ENCODE results near the gene CARD19.
"Not testable (repeated sequence)": the region's sequence is repeated elsewhere in the genome, so short reads cannot be mapped to it uniquely, and the experiment has no call there.

Gene CARD19

DNA sequence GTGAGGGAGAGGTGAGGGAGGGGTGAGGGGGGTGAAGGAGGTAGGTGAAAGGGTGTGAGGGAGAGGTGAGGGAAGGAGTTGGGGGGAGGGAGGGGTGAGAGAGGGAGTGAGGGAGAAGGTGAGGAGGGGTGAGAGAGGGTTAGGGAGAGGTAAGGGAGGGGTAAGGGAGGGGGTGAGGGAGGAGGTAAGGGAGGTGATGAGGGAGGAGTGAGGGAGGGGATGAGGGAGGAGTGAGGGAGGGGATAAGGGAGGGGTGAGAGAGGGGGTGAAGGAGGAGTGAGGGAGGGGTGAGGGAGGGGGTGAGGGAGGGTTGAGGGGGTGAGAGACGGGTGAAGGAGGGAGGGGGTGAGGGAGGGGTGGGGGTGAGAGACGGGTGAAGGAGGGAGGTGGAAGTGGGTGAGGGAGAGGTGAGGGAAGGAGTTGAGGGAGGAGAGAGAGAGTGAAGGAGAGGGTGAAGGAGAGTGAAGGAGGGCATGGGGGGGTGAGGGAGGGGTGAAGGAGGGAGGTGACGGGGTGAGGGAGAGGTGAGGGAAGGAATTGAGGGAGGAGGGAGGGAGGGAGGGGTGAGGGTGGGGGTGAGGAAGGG, 19.6 kb downstream of the CARD19 start:
- DNase-seq (ENCODE audit: low read depth) = no peak
- in situ Hi-C loops (cut with HindIII; ENCODE audit: low sequenced_read_pairs) = no loop called here
- TF ChIP-seq, protein P1, sequence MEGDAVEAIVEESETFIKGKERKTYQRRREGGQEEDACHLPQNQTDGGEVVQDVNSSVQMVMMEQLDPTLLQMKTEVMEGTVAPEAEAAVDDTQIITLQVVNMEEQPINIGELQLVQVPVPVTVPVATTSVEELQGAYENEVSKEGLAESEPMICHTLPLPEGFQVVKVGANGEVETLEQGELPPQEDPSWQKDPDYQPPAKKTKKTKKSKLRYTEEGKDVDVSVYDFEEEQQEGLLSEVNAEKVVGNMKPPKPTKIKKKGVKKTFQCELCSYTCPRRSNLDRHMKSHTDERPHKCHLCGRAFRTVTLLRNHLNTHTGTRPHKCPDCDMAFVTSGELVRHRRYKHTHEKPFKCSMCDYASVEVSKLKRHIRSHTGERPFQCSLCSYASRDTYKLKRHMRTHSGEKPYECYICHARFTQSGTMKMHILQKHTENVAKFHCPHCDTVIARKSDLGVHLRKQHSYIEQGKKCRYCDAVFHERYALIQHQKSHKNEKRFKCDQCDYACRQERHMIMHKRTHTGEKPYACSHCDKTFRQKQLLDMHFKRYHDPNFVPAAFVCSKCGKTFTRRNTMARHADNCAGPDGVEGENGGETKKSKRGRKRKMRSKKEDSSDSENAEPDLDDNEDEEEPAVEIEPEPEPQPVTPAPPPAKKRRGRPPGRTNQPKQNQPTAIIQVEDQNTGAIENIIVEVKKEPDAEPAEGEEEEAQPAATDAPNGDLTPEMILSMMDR (IDR thresholded peaks at IDR 0.05; ENCODE audit: low read depth, low read length, missing control alignments) = no peak
- H3K4me3 ChIP-seq (ENCODE audit: low read depth, low read length) = no peak overlapping the region

DNA sequence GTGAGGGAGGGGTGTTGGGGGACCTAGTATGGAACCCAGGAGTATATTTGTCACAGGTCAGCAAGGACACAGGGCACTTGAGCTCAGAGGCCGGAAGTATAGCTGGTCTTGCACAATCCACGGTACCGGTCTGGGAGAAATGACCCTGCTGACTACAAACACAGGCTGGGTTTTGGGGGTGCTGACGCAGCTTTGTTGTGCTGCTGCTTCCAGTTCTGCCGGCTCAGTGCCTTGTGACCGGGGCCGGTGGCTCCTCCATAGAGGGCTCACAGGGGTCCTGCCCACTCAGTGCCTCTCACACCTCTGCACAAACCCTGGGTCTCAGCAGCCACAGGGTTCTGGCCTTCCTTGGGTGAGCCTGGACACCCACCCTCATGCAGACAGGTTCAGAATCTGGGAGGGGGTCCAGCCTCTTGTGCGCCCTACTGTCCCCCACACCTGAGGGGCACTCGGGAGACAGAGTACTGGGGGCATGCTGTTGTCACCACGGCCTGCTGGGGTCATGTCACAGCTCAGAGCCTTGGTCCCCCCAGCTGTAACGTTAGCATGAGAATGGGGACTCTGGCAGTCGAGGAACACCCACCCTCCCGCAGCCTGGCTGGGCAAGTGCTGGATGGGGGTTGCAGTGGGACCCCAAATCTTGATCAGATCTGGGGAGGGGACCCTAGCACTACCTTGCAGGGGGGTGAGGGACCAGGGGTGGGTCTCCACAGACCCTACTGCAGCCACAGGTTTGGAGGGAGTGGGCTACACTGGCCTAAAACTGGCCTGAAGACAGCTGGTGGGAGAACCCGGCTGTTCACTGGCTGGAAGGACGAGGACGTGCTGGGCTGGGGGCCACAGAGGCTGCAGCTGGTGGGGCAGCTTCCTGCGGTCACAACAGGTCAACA, 20.3 kb downstream of the CARD19 start:
- no peak for DNase-seq (ENCODE audit: low read depth)
- H3K4me3 ChIP-seq (ENCODE audit: low read depth, low read length) = no peak overlapping the region
- in situ Hi-C loops (cut with HindIII; ENCODE audit: low sequenced_read_pairs) = no loop called here
- TF ChIP-seq, protein P1 (IDR thresholded peaks at IDR 0.05; ENCODE audit: low read depth, low read length, missing control alignments) = no peak

DNA sequence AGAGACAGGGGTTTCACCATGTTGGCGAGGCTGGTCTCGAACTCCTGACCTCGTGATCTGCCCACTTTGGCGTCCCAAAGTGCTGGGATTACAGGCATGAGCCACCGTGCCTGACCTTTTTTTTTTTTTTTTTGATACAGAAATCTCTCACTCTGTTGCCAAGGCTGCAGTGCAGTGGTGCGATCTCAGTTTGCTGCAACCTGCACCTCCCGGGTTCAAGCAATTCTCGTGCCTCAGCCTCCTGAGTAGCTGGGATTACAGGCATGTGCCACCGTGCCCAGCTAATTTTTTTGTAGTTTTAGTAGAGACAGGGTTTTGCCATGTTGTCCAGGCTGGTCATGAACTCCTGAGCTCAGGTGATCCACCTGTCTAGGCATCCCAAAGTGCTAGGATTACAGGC, 21.5 kb downstream of the CARD19 start:
- H3K4me3 ChIP-seq (ENCODE audit: low read depth, low read length); in situ Hi-C loops (cut with HindIII; ENCODE audit: low sequenced_read_pairs); DNase-seq (ENCODE audit: low read depth): not testable (repeated sequence)

DNA sequence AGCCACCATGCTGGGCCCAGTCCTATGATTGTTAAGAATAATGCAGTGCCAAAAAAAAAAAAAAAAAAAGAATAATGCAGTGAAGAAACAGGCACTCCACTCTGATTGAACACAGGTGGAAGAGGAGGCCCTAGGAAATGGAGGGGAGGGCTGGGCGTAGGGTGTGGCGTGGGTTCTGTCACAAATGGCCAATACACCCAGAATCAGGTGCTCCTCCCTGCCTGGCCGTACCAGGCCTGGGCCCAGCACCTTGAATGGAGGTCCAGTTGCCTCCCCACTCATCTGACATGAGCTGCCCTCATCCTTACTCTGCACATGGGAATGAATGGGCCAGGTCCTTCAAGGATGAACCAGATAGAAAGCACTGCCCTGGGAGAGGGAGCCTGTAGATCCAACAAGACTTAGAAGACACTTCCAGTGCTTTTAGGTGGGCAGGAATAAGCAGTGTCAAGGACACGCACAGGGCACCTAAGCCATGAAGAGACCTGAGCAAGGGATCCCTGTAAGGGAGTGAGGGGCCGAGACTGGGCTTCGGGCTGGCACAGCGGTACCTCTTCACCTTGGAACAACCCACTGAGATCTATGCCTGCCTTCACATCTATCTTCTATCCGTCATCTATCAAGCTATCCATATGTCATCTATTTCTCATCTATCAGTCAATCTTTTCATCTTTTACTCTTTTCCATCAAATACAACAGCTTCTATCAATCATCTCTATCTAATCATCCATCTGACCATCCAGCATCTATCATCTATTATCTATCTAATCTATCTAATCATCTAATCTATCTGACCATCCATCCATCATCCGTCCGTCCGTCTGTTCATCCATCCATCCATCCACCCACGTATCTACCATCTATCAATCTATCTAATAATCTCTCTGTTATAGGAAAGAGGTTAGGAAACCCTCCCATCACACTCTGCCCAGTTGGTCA, 22.2 kb downstream of the CARD19 start:
- in situ Hi-C loops (cut with HindIII; ENCODE audit: low sequenced_read_pairs) = no loop called here
- H3K4me3 ChIP-seq (ENCODE audit: low read depth, low read length) = no peak overlapping the region
- TF ChIP-seq, protein P1 (IDR thresholded peaks at IDR 0.05; ENCODE audit: low read depth, low read length, missing control alignments) = no peak
- no peak for DNase-seq (ENCODE audit: low read depth)

DNA sequence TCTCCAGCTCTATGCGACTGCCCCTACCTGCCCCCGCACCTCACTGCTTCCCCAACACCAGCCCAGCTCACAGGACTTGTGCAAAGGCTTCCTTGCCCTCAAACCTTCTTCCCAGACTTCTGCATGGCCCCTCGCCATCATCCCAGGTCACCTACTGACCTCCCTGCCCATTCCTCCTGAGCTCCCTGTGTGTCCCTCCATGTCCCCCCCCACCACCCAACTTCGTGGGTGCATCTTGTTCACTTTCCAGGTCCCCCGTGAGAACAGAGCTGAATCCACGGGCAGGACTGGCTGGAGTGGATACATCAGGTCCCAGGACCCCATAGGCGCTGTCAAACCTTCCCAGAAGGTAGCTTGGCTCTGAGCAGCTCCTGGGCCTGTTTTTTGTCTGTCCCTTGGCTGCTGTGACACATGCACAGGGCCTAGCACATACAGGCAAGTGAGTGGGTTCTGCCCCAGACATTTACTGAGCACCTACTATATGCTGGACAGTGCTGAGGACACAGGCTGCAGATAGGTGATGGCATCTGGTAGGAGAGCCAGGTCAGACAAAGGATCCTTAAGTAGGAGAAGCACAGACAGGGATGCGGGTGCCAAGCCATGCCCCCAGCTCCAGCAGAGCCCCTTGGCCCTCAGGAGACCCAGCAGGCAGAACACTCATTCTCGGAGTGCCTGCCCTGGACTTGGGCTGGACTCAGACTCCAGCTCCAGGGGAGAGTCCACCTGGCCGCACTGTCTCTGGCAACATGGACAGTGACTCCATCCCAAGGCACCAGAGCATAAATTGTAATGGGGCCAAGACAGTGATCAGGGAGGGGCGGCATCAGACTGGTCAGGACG, 23.1 kb downstream of the CARD19 start:
- H3K4me3 ChIP-seq (ENCODE audit: low read depth, low read length) = no peak overlapping the region
- in situ Hi-C loops (cut with HindIII; ENCODE audit: low sequenced_read_pairs) = no loop called here
- TF ChIP-seq, protein P1 (IDR thresholded peaks at IDR 0.05; ENCODE audit: low read depth, low read length, missing control alignments) = no peak
- DNase-seq (ENCODE audit: low read depth) = no peak

DNA sequence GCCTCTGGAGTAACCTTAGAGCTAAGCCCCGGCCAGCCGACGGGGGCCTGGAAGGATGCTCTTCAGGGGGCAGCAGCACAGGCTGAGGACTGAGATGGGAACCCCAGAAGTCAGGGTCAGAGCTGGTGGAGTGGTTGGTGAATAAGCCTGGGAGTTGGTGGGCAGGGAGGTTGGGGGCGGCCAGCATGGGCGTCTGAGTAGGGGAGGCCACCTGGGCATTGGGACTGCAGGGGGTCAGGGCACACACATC, 23.6 kb downstream of the CARD19 start:
- TF ChIP-seq, protein P1 (IDR thresholded peaks at IDR 0.05; ENCODE audit: low read depth, low read length, missing control alignments) = no peak
- in situ Hi-C loops (cut with HindIII; ENCODE audit: low sequenced_read_pairs) = no loop called here
- H3K4me3 ChIP-seq (ENCODE audit: low read depth, low read length) = no peak overlapping the region
- no peak for DNase-seq (ENCODE audit: low read depth)

Data from astrocyte of the cerebellum (primary cell).